Spleen (tissue), 11 donors: ENCODE data around the gene MRPS11. TPM values are rescaled to one million over a fixed set of nuclear protein-coding genes. Genes with fewer than 3 reads are reported as not detected.

Source experiments
- DNase-seq: peaks from one replicate; pipeline ENCODE4 v3.0.0-alpha.2; 2020
- H3K27ac ChIP-seq, 8 donors: fragments of 200-600 bp; sonication (generic) in 7 of 8; 1 replicate in 4 of 8; 2 replicates in 4 of 8; pipeline versions ENCODE4 v1.5.0 to v1.8.0; 2016 to 2021; ENCODE audit warnings: inconsistent platforms in 4 of 8, mild to moderate bottlenecking in 4 of 8, moderate library complexity in 1 of 8
- H3K27me3 ChIP-seq, 7 donors: fragments of 200-600 bp; sonication (generic) in 6 of 7; replicated peaks in 1 of 7; 1 replicate in 4 of 7; 2 replicates in 3 of 7; pipeline versions ENCODE4 v1.5.0 to v1.8.0; 2016 to 2021; ENCODE audit warnings: inconsistent platforms in 3 of 7, mild to moderate bottlenecking in 1 of 7
- H3K36me3 ChIP-seq, 6 donors: fragments of 200-600 bp; sonication (generic) in 5 of 6; 1 replicate in 4 of 6; 2 replicates in 2 of 6; pipeline versions ENCODE4 v1.5.0 to v1.8.0; 2016 to 2021; ENCODE audit warnings: inconsistent platforms in 2 of 6
- H3K4me1 ChIP-seq, 6 donors: fragments of 200-600 bp; sonication (generic) in 5 of 6; 1 replicate in 3 of 6; 2 replicates in 3 of 6; pipeline versions ENCODE4 v1.5.0 to v1.8.0; 2016 to 2021; ENCODE audit warnings: inconsistent platforms in 3 of 6
- H3K4me3 ChIP-seq, 8 donors: fragments of 200-600 bp; sonication (generic) in 7 of 8; 1 replicate in 4 of 8; 2 replicates in 4 of 8; pipeline versions ENCODE4 v1.5.0 to v1.8.0; 2016 to 2021; ENCODE audit warnings: inconsistent platforms in 4 of 8, mild to moderate bottlenecking in 4 of 8, moderate library complexity in 2 of 8
- H3K9me3 ChIP-seq, 8 donors: fragments of 200-600 bp; sonication (generic) in 7 of 8; 1 replicate in 4 of 8; 2 replicates in 4 of 8; pipeline versions ENCODE4 v1.5.0 to v1.8.0; 2016 to 2021; ENCODE audit warnings: inconsistent platforms in 4 of 8
- CTCF ChIP-seq, 11 experiments: fragments of 200-600 bp in 7 of 11; fragments of 450-650 bp in 4 of 11; sonication (generic) in 4 of 11; IDR thresholded peaks in 8 of 11; conservative IDR thresholded peaks in 3 of 11; 1 replicate in 7 of 11; 2 replicates in 4 of 11; pipeline versions ENCODE4 v1.4.0 to v1.8.0; 2016 to 2021; ENCODE audit warnings: antibody characterized with exemption in 11 of 11, inconsistent platforms in 4 of 11, mild to moderate bottlenecking in 1 of 11
- POLR2A ChIP-seq, 3 donors: fragments of 450-650 bp; IDR thresholded peaks; one replicate each; pipeline ENCODE4 v1.5.1; 2017; ENCODE audit warnings: antibody characterized with exemption in 3 of 3, mild to moderate bottlenecking in 1 of 3
- POLR2AphosphoS5 ChIP-seq, 3 donors: sonication (generic); formaldehyde crosslinking; IDR thresholded peaks; one replicate each; pipeline ENCODE4 v1.5.1; 2017; ENCODE audit warnings: antibody characterized with exemption in 3 of 3
- WGBS, 5 donors: extraction: QIAGEN DNeasy Blood & Tissue Kit in 3 of 5; methylation state at CpG; one replicate each; pipeline versions ENCODE4 v1.1.5 to v1.1.7; 2013 to 2018; 5-methylcytosine and 5-hydroxymethylcytosine counted together
- intact Hi-C: fragments of 100-400 bp; cut with DNase I; formaldehyde crosslinking; loops from one replicate; pipeline ENCODE4 v1.15.0; 2023; ENCODE audit warnings: low total_unique reads
- polyA plus RNA-seq, 3 donors: library from polyadenylated mRNA; stranded (reverse); fragments of 200-250 nt; gene quantifications; one replicate each; pipeline ENCODE4 v1.2.1, GENCODE V29; 2013
- total RNA-seq, 7 donors: library from RNA; depleted of rRNA in 3 of 7; stranded (reverse); fragments of >200 nt in 3 of 7; fragmentation: NEBNext Ultra II Directional in 4 of 7; extraction: Animal tissue kit (Norgen Biotek cat#: 25700) in 4 of 7; gene quantifications; one replicate each; pipeline versions ENCODE4 v1.1.0 to v1.2.1, GENCODE V29; 2016 to 2021
- donor health status: healthy with polysubstance abuse.
- donor health status: DM: no; HTN: no; CAD: no; lungs with moderate emphysema.
- donor health status: DM: no; HTN: no; CAD: no.
- donor health status: Bipolar disorder and iron deficiency.
- donor health status: healthy.
- donor health status: DM: no; HTN: no; CAD: no.
- donor health status: DM: yes; HTN: yes; CAD: no.

The MRPS11 gene
- total and polyA plus RNA-seq, 10 donors, result 24.6 to 42.2 (median 33.4) TPM

DNA sequence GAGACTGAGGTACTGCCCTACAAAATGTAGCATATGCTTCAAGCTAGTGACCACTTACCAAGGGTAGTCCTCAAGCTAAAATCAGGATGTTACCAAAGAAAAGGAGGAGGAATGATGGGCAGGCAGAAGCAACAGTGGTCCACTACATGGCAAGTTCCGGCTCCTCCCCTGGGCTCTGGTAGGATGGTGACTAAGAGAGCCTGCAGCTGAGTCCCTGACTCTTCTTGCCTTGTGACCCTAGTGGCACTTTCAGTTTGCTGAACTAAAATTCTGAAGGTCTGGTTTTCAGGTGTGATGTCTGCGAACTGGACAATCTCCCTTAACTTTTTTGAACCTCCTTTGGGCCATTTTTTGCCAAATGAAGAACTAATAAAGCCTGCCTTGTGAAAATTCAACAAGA lies 41.2 kb upstream of the MRPS11 start:
- 52 to 87% (median 69%) methylated on average over 2 of the region's 2 CpGs for WGBS, 5 donors
- Histone ChIP-seq H3K27me3 (peaks cover 0 to 34% (median 0%) of the 10 kb centered on the region in 7 donors), H3K36me3 (no peaks in the 10 kb centered on the region), H3K4me1 (no peaks in the 10 kb centered on the region), H3K4me3 (no peak overlapping the region), H3K9me3 (no peaks in the 10 kb centered on the region), H3K27ac (no peak overlapping the region)
- intact Hi-C loops, result no loop called here
- DNase-seq, result no peak
- TF ChIP-seq POLR2AphosphoS5 (IDR thresholded peaks at IDR 0.05) (no peak), CTCF (IDR thresholded peaks at IDR 0.05 in 8 of 11, conservative IDR thresholded peaks at IDR 0.05 in 3 of 11) (no peak), POLR2A (IDR thresholded peaks at IDR 0.05) (no peak)

- intact Hi-C loops, result no loop called here
- DNase-seq, result no peak
- 55 to 74% (median 63%) methylated on average over 9 of the region's 9 CpGs for WGBS, 5 donors
These were observed 39.5 kb upstream of the MRPS11 start for GRCh38 chr15:88428053-88428452.

GRCh38 chr15:88428805-88429605 lies 38.5 kb upstream of the MRPS11 start:
- Histone ChIP-seq H3K36me3 (no peaks in the 10 kb centered on the region), H3K27ac (no peak overlapping the region), H3K27me3 (peaks cover 0 to 40% (median 0%) of the 10 kb centered on the region in 7 donors), H3K4me1 (no peaks in the 10 kb centered on the region), H3K4me3 (no peak overlapping the region), H3K9me3 (no peaks in the 10 kb centered on the region)
- intact Hi-C loops, result no loop called here
- TF ChIP-seq POLR2AphosphoS5 (IDR thresholded peaks at IDR 0.05) (no peak), POLR2A (IDR thresholded peaks at IDR 0.05) (no peak), CTCF (IDR thresholded peaks at IDR 0.05 in 8 of 11, conservative IDR thresholded peaks at IDR 0.05 in 3 of 11) (no peak)
- WGBS, 5 donors, result 79 to 85% (median 81%) methylated on average over 12 of the region's 12 CpGs
- DNase-seq, result no peak

More at GRCh38 chr15:88428053-88428452, 39.5 kb upstream of the MRPS11 start:
- no peaks in the 10 kb centered on the region for H3K9me3 ChIP-seq
- H3K27ac ChIP-seq, result no peak overlapping the region
- peaks cover 0 to 37% (median 0%) of the 10 kb centered on the region in 7 donors for H3K27me3 ChIP-seq
- no peaks in the 10 kb centered on the region for H3K4me1 ChIP-seq
- H3K4me3 ChIP-seq, result no peak overlapping the region
- no peak for TF ChIP-seq POLR2AphosphoS5 (IDR thresholded peaks at IDR 0.05)
- no peaks in the 10 kb centered on the region for H3K36me3 ChIP-seq

GRCh38 chr15:88430051-88430450 lies 37.5 kb upstream of the MRPS11 start:
- Histone ChIP-seq H3K27me3 (peaks cover 0 to 40% (median 0%) of the 10 kb centered on the region in 7 donors), H3K36me3 (no peaks in the 10 kb centered on the region), H3K4me3 (no peak overlapping the region), H3K4me1 (no peaks in the 10 kb centered on the region), H3K9me3 (no peaks in the 10 kb centered on the region), H3K27ac (no peak overlapping the region)
- intact Hi-C loops, result no loop called here
- TF ChIP-seq POLR2AphosphoS5 (IDR thresholded peaks at IDR 0.05) (no peak), CTCF (IDR thresholded peaks at IDR 0.05 in 8 of 11, conservative IDR thresholded peaks at IDR 0.05 in 3 of 11) (no peak), POLR2A (IDR thresholded peaks at IDR 0.05) (no peak)
- DNase-seq, result no peak
